SK-N-SH treated with all-trans-retinoic acid at 6 μM for 48 hours (cell line): ENCODE data around the gene FBXW2.

Experiments
- ATAC-seq: fragments of 200-7000 bp; cut with Tn5 transposase; 3 replicates; pipeline ENCODE4 v1.9.1; 2020; ENCODE audit warnings: mild to moderate bottlenecking, moderate library complexity
- ARNTL ChIP-seq: fragments of 450-650 bp; formaldehyde crosslinking; IDR thresholded peaks from 2 replicates; pipeline ENCODE4 v1.5.0; 2020; ENCODE audit warnings: low read depth, mild to moderate bottlenecking, moderate library complexity, borderline replicate concordance
- CSDC2 ChIP-seq: fragments of 250-450 bp; sonication (Bioruptor Pico); IDR thresholded peaks from 2 replicates; pipeline ENCODE4 v1.5.0; 2020; ENCODE audit warnings: mild to moderate bottlenecking, moderate library complexity
- ESRRG ChIP-seq: fragments of 250-450 bp; sonication (Bioruptor Pico); IDR thresholded peaks from 2 replicates; pipeline ENCODE4 v1.6.1; 2021; ENCODE audit warnings: mild to moderate bottlenecking
- GLIS3 ChIP-seq: fragments of 250-450 bp; sonication (Bioruptor Pico); IDR thresholded peaks from 2 replicates; pipeline ENCODE4 v1.5.0; 2020; ENCODE audit warnings: mild to moderate bottlenecking, moderate library complexity
- ISL1 ChIP-seq: fragments of 250-450 bp; sonication (Bioruptor Pico); IDR thresholded peaks from 2 replicates; pipeline ENCODE4 v2.1.2; 2022; ENCODE audit warnings: mild to moderate bottlenecking, moderate library complexity
- OSR1 ChIP-seq: fragments of 250-450 bp; sonication (Bioruptor Pico); IDR thresholded peaks from 2 replicates; pipeline ENCODE4 v1.8.0; 2022; ENCODE audit warnings: moderate library complexity, mild to moderate bottlenecking, inconsistent platforms
- PPARA ChIP-seq: fragments of 250-450 bp; sonication (Bioruptor Pico); IDR thresholded peaks from 2 replicates; pipeline ENCODE4 v1.5.0; 2020; ENCODE audit warnings: mild to moderate bottlenecking, borderline replicate concordance
- RARB ChIP-seq: fragments of 250-450 bp; sonication (Bioruptor Pico); IDR thresholded peaks from 2 replicates; pipeline ENCODE4 v1.8.0; 2021; ENCODE audit warnings: mild to moderate bottlenecking, moderate library complexity
- SNAI2 ChIP-seq: fragments of 250-450 bp; sonication (Bioruptor Pico); IDR thresholded peaks from 2 replicates; pipeline ENCODE4 v1.5.0; 2020; ENCODE audit warnings: mild to moderate bottlenecking, moderate library complexity
- TCF4 ChIP-seq: fragments of 250-450 bp; sonication (Bioruptor Pico); IDR thresholded peaks from 2 replicates; pipeline ENCODE4 v1.8.0; 2021; ENCODE audit warnings: mild to moderate bottlenecking, moderate library complexity, borderline replicate concordance
- TOX ChIP-seq: fragments of 250-450 bp; sonication (Bioruptor Pico); IDR thresholded peaks from 2 replicates; pipeline ENCODE4 v1.8.0; 2021; ENCODE audit warnings: mild to moderate bottlenecking, moderate library complexity, borderline replicate concordance
- ZC3H10 ChIP-seq: fragments of 250-450 bp; sonication (Bioruptor Pico); IDR thresholded peaks from 2 replicates; pipeline ENCODE4 v1.5.1; 2021; ENCODE audit warnings: mild to moderate bottlenecking, moderate library complexity
- ZFP3 ChIP-seq: fragments of 250-450 bp; sonication (Bioruptor Pico); IDR thresholded peaks from 2 replicates; pipeline ENCODE4 v1.5.0; 2020; ENCODE audit warnings: mild to moderate bottlenecking, moderate library complexity
- ZNF565 ChIP-seq: fragments of 450-650 bp; formaldehyde crosslinking; conservative IDR thresholded peaks from 2 replicates; pipeline ENCODE4 v1.5.0; 2020; ENCODE audit warnings: low read depth, mild to moderate bottlenecking, moderate library complexity
- ZNF70 ChIP-seq: fragments of 450-650 bp; formaldehyde crosslinking; IDR thresholded peaks from 2 replicates; pipeline ENCODE4 v1.5.0; 2020; ENCODE audit warnings: mild to moderate bottlenecking, moderate library complexity
- ZNF8 ChIP-seq: fragments of 450-650 bp; formaldehyde crosslinking; IDR thresholded peaks from 2 replicates; pipeline ENCODE4 v1.5.0; 2020; ENCODE audit warnings: mild to moderate bottlenecking, moderate library complexity
- TF ChIP-seq, protein P1 (sequence below): fragments of 250-450 bp; sonication (Bioruptor Pico); IDR thresholded peaks from 2 replicates; pipeline ENCODE4 v1.5.1; 2021; ENCODE audit warnings: mild to moderate bottlenecking, moderate library complexity
- TF ChIP-seq, protein P2 (sequence below): fragments of 250-450 bp; sonication (Bioruptor Pico); IDR thresholded peaks from 2 replicates; pipeline ENCODE4 v1.8.0; 2020; ENCODE audit warnings: mild to moderate bottlenecking, moderate library complexity, borderline replicate concordance
- TF ChIP-seq, protein P3 (sequence below): fragments of 250-450 bp; sonication (Bioruptor Pico); IDR thresholded peaks from 2 replicates; pipeline ENCODE4 v1.5.1; 2020; ENCODE audit warnings: low read depth, mild to moderate bottlenecking, moderate library complexity
- TF ChIP-seq, protein P4 (sequence below): fragments of 250-450 bp; sonication (Bioruptor Pico); IDR thresholded peaks from 2 replicates; pipeline ENCODE4 v1.8.0; 2021; ENCODE audit warnings: low read depth, mild to moderate bottlenecking, moderate library complexity, borderline replicate concordance

Gene FBXW2

DNA sequence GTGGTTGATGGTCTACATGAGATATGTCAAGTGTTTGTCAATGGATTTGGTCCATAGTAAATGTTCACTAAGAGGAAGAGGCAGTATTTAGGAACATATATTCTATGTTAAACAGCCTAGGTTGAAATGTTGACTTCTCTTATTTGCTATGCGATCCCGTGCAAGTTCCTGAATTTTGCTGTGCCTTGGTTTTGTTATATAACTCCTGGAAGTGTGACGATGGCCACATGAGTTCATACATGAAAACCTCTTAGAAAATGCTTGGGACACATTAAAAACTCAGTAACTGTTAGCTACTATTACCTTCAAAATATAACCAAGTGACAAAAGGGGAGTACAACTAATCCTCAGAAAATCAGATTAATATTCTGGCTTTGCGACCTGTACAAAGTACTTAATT lies 21.9 kb upstream of the FBXW2 start:
- no peak for ATAC-seq
- TF ChIP-seq ZNF8 (CRISPR knock-in tag): no peak
- TF ChIP-seq TOX (CRISPR knock-in tag): no peak
- TF ChIP-seq, protein P1, sequence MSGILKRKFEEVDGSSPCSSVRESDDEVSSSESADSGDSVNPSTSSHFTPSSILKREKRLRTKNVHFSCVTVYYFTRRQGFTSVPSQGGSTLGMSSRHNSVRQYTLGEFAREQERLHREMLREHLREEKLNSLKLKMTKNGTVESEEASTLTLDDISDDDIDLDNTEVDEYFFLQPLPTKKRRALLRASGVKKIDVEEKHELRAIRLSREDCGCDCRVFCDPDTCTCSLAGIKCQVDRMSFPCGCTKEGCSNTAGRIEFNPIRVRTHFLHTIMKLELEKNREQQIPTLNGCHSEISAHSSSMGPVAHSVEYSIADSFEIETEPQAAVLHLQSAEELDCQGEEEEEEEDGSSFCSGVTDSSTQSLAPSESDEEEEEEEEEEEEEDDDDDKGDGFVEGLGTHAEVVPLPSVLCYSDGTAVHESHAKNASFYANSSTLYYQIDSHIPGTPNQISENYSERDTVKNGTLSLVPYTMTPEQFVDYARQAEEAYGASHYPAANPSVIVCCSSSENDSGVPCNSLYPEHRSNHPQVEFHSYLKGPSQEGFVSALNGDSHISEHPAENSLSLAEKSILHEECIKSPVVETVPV (CRISPR knock-in tag): no peak
- TF ChIP-seq ZC3H10: no peak
- TF ChIP-seq, protein P2, sequence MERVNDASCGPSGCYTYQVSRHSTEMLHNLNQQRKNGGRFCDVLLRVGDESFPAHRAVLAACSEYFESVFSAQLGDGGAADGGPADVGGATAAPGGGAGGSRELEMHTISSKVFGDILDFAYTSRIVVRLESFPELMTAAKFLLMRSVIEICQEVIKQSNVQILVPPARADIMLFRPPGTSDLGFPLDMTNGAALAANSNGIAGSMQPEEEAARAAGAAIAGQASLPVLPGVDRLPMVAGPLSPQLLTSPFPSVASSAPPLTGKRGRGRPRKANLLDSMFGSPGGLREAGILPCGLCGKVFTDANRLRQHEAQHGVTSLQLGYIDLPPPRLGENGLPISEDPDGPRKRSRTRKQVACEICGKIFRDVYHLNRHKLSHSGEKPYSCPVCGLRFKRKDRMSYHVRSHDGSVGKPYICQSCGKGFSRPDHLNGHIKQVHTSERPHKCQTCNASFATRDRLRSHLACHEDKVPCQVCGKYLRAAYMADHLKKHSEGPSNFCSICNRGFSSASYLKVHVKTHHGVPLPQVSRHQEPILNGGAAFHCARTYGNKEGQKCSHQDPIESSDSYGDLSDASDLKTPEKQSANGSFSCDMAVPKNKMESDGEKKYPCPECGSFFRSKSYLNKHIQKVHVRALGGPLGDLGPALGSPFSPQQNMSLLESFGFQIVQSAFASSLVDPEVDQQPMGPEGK (CRISPR knock-in tag): no peak
- TF ChIP-seq, protein P3, sequence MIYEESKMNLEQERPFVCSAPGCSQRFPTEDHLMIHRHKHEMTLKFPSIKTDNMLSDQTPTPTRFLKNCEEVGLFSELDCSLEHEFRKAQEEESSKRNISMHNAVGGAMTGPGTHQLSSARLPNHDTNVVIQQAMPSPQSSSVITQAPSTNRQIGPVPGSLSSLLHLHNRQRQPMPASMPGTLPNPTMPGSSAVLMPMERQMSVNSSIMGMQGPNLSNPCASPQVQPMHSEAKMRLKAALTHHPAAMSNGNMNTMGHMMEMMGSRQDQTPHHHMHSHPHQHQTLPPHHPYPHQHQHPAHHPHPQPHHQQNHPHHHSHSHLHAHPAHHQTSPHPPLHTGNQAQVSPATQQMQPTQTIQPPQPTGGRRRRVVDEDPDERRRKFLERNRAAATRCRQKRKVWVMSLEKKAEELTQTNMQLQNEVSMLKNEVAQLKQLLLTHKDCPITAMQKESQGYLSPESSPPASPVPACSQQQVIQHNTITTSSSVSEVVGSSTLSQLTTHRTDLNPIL (CRISPR knock-in tag): no peak
- TF ChIP-seq CSDC2 (CRISPR knock-in tag): no peak
- TF ChIP-seq ZFP3: no peak
- TF ChIP-seq, protein P4, sequence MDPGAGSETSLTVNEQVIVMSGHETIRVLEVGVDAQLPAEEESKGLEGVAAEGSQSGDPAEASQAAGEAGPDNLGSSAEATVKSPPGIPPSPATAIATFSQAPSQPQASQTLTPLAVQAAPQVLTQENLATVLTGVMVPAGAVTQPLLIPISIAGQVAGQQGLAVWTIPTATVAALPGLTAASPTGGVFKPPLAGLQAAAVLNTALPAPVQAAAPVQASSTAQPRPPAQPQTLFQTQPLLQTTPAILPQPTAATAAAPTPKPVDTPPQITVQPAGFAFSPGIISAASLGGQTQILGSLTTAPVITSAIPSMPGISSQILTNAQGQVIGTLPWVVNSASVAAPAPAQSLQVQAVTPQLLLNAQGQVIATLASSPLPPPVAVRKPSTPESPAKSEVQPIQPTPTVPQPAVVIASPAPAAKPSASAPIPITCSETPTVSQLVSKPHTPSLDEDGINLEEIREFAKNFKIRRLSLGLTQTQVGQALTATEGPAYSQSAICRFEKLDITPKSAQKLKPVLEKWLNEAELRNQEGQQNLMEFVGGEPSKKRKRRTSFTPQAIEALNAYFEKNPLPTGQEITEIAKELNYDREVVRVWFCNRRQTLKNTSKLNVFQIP (CRISPR knock-in tag): no peak
- TF ChIP-seq TCF4 (CRISPR knock-in tag): no peak
- TF ChIP-seq ARNTL (CRISPR knock-in tag): no peak
- no peak for TF ChIP-seq SNAI2 (CRISPR knock-in tag)
- TF ChIP-seq ZNF565 (CRISPR knock-in tag): no peak
- TF ChIP-seq RARB: no peak
- TF ChIP-seq OSR1 (CRISPR knock-in tag): no peak

DNA sequence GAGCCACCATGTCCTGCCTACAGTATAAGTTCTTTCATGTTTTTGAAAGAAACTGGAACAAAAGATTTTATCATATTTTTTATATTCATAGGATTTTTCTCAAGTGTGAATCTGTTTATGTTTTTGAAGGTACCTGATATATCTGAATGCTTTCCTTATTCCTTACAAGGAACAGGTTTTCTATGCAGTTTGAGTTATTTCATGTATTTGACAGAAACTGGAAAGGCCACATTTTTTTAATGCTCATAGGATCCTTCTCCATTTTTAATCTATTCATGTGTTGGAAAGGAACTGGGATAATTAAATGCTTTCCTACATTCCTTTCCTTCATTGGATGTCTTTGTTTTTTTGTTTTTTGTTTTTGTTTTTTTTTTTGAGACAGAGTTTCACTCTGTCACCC lies 15.7 kb upstream of the FBXW2 start:
- ATAC-seq: no peak
- TF ChIP-seq GLIS3 (CRISPR knock-in tag): no peak
- no peak for TF ChIP-seq TOX (CRISPR knock-in tag)
- TF ChIP-seq OSR1 (CRISPR knock-in tag): no peak
- TF ChIP-seq ISL1: no peak
- TF ChIP-seq PPARA (CRISPR knock-in tag): no peak
- TF ChIP-seq, protein P1 (CRISPR knock-in tag): no peak
- TF ChIP-seq, protein P4 (CRISPR knock-in tag): no peak
- no peak for TF ChIP-seq ARNTL (CRISPR knock-in tag)
- TF ChIP-seq ZNF70 (CRISPR knock-in tag): no peak
- no peak for TF ChIP-seq SNAI2 (CRISPR knock-in tag)
- TF ChIP-seq, protein P2 (CRISPR knock-in tag): no peak
- TF ChIP-seq ESRRG (CRISPR knock-in tag): no peak
